Subcutaneous abdominal adipose tissue (tissue), 5 donors: ENCODE results near the gene EXD3.

ENCODE experiments used
- H3K27ac ChIP-seq: one replicate; pipeline ENCODE4 v1.7.0; 2013; ENCODE audit warnings: low read depth, mild to moderate bottlenecking, inconsistent platforms, low read length, moderate library complexity
- H3K27me3 ChIP-seq, 5 donors: one replicate each; pipeline ENCODE4 v1.7.0; 2013; ENCODE audit warnings: low read length in 5 of 5, inconsistent platforms in 1 of 5; ENCODE audit not compliant: control insufficient read depth in 5 of 5, insufficient read depth in 4 of 5
- H3K36me3 ChIP-seq, 5 donors: one replicate each; pipeline ENCODE4 v1.7.0; 2013; ENCODE audit warnings: low read length in 5 of 5; ENCODE audit not compliant: control insufficient read depth in 5 of 5, insufficient read depth in 5 of 5
- H3K4me1 ChIP-seq, 5 donors: one replicate each; pipeline ENCODE4 v1.7.0; 2013; ENCODE audit warnings: low read length in 5 of 5, mild to moderate bottlenecking in 3 of 5, moderate library complexity in 1 of 5; ENCODE audit not compliant: control insufficient read depth in 5 of 5, insufficient read depth in 5 of 5
- H3K4me3 ChIP-seq, 5 donors: one replicate each; pipeline ENCODE4 v1.7.0; 2013; ENCODE audit warnings: low read length in 5 of 5, low read depth in 1 of 5
- H3K9ac ChIP-seq, 5 donors: one replicate each; pipeline ENCODE4 v1.7.0; 2013; ENCODE audit warnings: low read length in 5 of 5, mild to moderate bottlenecking in 4 of 5, moderate library complexity in 3 of 5
- H3K9me3 ChIP-seq, 5 donors: one replicate each; pipeline ENCODE4 v1.7.0; 2013; ENCODE audit warnings: low read length in 5 of 5; ENCODE audit not compliant: control insufficient read depth in 5 of 5
- donor health status: healthy.
- donor health status: healthy.
- donor health status: healthy.
- donor health status: healthy.
- donor health status: healthy.

EXD3 gene

DNA sequence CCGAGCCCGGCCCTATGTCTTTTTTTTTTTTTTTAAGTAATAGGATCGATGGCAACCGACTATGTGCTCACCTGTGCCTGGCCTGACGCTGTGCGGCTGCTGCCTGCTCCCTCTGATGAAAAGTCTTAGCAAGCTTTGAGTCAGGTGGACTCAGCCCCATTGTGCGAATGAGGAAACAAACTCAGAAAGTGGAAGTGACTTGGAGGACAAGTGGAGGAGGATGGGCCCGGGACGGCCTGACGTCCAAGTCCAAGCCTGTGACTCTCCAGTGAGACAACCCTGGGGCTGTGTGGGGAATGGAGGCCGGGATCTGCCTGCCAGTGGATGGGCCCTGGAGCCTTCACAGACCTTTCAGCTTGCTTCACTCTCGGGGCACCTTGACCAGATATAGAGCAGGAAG is 57.9 kb downstream of the EXD3 start:
- Histone ChIP-seq H3K27ac (no peak overlapping the region), H3K4me1 (peaks cover 0 to 3% (median 0%) of the 10 kb centered on the region in 5 donors), H3K4me3 (no peak overlapping the region), H3K9me3 (peaks cover 0 to 5% (median 0%) of the 10 kb centered on the region in 5 donors), H3K9ac (no peak overlapping the region), H3K27me3 (peaks cover 0 to 2% (median 0%) of the 10 kb centered on the region in 5 donors), H3K36me3 (peaks cover 4 to 27% (median 9%) of the 10 kb centered on the region in 5 donors)

DNA sequence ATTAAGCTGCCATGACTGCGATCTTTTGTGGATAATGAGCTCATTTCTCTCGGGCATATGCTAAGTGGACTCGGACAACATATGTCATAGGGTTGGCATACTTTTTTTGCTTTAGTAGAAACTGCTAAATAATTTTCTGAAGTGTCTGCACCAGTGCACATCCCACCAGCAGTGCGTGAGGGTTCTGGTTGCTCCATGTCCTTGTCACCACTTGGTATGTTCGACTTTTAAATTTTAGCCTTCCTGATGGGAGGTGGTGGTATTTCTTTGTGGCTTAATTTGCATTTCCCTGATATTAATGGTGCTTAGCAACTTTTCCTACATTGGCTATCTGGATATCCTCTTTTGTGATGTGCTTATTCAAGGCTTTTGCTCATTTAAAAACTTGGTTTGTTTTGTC is 63.1 kb downstream of the EXD3 start:
- Histone ChIP-seq H3K27me3 (no peaks in the 10 kb centered on the region), H3K4me3 (no peak overlapping the region), H3K27ac (no peak overlapping the region), H3K36me3 (peaks cover 2 to 10% (median 4%) of the 10 kb centered on the region in 5 donors), H3K9me3 (peaks cover 0 to 33% (median 20%) of the 10 kb centered on the region in 5 donors), H3K4me1 (peaks cover 0 to 4% (median 0%) of the 10 kb centered on the region in 5 donors), H3K9ac (no peak overlapping the region)

DNA sequence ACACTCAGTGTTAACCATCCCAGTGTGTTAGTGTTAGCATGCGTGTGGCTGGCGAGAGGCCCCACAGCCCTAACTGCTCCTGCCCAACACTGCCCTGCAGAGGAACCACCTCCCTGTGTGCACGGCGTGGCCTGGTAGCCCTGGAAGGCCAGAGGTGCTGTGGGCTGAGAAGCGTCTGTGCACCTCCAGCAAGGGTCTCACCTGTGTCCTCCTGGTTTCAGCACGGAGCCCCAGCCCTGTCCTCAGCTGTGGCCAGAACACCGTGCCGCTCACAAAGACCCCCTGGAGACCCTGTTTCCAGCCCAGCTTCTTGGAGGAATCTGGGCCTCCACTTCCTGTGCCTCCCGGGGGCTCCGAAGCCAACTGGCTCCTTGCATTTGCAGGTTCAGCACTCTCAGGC is 64.8 kb downstream of the EXD3 start:
- Histone ChIP-seq H3K27ac (no peak overlapping the region), H3K9ac (no peak overlapping the region), H3K36me3 (peaks cover 0 to 10% (median 3%) of the 10 kb centered on the region in 5 donors), H3K27me3 (no peaks in the 10 kb centered on the region), H3K9me3 (peaks cover 0 to 28% (median 20%) of the 10 kb centered on the region in 5 donors), H3K4me1 (peaks cover 0 to 21% (median 8%) of the 10 kb centered on the region in 5 donors), H3K4me3 (no peak overlapping the region)

DNA sequence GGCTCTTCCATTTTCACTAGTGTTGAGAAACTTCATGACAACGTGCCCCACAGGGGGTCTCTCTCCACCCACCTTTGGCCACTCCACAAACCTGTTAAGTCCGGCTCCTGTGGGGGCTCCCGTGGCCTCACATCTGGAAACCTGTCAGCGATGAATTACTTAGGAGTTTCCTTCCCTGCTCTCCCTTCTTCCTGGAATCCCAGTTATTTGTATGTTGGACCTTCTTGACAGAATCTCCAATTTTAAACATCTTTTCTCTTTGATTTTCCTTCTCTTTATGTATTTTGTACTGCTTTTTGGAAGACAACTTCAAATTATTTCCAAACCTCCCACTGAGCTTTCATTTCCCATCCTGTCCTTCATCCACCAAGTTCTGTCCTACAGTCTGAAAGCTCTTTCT is 65.8 kb downstream of the EXD3 start:
- H3K4me3 ChIP-seq: no peak overlapping the region

DNA sequence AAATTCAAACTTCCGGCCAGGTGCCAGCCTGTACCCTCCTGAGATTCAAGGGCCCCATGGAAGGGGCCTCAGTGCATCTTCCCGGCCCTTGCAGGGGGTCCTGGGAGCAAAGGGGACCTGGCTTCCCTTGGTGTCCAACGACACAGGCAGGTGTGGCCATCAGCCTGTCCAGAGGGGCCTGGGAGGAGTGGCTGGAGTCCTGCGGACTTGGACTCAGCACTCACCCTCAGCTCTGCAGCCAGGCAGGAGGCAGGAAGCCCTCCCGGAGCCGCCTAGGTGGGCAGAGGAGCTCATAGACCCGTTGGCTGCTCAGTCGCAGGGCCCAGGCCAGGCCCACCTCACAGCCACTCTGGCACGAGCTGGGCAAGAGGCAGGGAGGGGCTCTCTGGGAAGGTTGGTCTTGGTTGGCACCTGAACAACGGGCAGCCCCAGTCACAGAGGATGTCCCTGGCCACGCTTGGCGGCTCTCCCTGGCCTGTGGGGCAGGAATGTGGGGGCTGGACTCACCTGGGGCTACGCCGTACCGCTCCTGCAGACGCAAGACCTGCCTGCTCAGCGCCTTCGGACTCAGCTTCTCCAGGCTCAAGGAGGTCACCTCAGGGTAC is 67.1 kb downstream of the EXD3 start:
- H3K9ac ChIP-seq: no peak overlapping the region
- no peaks in the 10 kb centered on the region for H3K27me3 ChIP-seq
- H3K4me1 ChIP-seq: peaks cover 0 to 36% (median 8%) of the 10 kb centered on the region in 5 donors
- H3K9me3 ChIP-seq: peaks cover 0 to 28% (median 20%) of the 10 kb centered on the region in 5 donors
- H3K36me3 ChIP-seq: peaks cover 0 to 16% (median 3%) of the 10 kb centered on the region in 5 donors
- no peak overlapping the region for H3K4me3 ChIP-seq
- no peak overlapping the region for H3K27ac ChIP-seq

More for the DNA sequence above, 65.8 kb downstream of the EXD3 start:
- Histone ChIP-seq H3K9ac (no peak overlapping the region), H3K9me3 (peaks cover 0 to 28% (median 20%) of the 10 kb centered on the region in 5 donors), H3K4me1 (peaks cover 0 to 31% (median 8%) of the 10 kb centered on the region in 5 donors), H3K27me3 (no peaks in the 10 kb centered on the region), H3K36me3 (peaks cover 0 to 10% (median 3%) of the 10 kb centered on the region in 5 donors), H3K27ac (no peak overlapping the region)

DNA sequence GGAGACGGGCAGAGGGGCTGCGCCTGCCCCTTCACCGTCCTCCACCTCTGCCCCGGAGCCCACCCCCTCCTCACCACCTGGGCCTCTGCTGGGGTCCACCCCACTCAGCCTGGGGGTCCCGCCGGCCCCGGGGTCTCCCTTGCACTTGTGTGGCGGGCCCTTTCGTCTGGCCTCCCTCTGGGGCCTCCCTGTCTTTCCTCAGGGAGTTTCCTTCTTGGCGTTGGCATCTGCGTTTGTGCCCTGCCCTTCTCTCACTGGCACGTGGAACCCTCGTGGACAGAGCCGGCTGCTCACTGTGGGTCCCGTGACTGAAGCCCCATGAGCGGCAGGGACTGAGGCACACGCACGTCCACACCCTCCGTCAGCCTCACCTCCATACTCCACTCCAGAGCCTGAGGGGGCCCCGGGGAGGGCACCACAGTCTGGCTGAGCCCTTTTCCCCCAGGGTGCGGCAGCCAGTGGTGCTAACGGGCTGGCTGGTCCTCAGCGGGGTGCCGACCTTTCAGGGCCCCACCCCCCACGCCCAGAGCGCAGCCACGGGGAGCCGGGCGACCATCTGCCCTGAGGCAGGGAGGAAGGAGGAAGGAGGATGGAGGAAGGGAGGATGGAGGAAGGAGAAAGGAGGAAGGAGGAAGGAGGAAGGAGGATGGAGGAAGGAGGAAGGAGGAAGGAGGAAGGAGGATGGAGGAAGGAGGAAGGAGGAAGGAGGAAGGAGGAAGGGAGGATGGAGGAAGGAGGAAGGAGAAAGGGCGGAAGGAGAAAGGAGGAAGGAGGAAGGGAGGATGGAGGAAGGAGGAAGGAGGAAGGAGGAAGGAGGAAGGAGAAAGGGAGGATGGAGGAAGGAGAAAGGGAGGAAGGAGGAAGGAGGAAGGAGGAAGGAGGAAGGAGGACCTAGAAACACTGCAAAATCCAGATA is 67.9 kb downstream of the EXD3 start:
- Histone ChIP-seq H3K36me3 (peaks cover 0 to 16% (median 3%) of the 10 kb centered on the region in 5 donors), H3K27ac (no peak overlapping the region), H3K9ac (no peak overlapping the region), H3K4me3 (no peak overlapping the region), H3K27me3 (no peaks in the 10 kb centered on the region), H3K4me1 (peaks cover 0 to 36% (median 8%) of the 10 kb centered on the region in 5 donors), H3K9me3 (peaks cover 0 to 28% (median 20%) of the 10 kb centered on the region in 5 donors)

DNA sequence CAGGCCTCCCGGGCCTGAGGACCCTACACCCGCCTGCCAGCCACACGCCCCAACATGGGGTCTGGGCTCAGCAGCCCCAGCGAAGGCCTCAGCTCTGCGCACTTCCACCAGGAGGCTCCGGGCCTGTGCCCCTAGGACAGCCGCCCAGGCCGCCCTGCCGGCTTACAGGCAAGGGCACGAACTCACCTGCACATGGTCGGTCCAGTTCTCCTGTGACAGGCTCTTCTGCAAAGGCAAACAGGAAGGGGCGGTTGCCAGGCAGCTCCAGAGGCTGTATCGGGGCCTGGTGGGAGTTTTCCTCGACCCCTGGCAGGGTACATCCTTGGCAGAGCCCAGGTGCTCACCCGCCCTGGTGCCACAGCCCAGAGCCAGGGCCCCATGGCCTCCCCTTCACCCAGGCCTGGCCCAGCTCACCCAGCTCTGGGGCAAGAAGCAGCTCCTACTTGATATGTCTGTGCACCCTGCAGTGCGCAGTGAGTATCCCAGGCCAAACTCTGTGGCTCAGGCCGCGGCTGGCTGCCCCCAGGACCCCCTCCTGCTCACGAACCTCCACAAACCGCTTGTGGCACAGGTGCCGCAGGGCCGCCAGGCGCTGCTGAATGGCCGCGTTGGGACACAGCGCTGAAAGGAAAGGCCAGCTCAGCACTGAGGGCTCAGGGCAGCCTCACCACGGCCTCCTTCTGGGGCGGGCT is 68.7 kb downstream of the EXD3 start:
- peaks cover 0 to 17% (median 3%) of the 10 kb centered on the region in 5 donors for H3K36me3 ChIP-seq
- no peak overlapping the region for H3K4me3 ChIP-seq
- peaks cover 0 to 28% (median 20%) of the 10 kb centered on the region in 5 donors for H3K9me3 ChIP-seq
- H3K9ac ChIP-seq: no peak overlapping the region
- H3K27ac ChIP-seq: peak overlapping the region; percentile 23
- H3K27me3 ChIP-seq: no peaks in the 10 kb centered on the region
- H3K4me1 ChIP-seq: peaks cover 0 to 36% (median 8%) of the 10 kb centered on the region in 5 donors

DNA sequence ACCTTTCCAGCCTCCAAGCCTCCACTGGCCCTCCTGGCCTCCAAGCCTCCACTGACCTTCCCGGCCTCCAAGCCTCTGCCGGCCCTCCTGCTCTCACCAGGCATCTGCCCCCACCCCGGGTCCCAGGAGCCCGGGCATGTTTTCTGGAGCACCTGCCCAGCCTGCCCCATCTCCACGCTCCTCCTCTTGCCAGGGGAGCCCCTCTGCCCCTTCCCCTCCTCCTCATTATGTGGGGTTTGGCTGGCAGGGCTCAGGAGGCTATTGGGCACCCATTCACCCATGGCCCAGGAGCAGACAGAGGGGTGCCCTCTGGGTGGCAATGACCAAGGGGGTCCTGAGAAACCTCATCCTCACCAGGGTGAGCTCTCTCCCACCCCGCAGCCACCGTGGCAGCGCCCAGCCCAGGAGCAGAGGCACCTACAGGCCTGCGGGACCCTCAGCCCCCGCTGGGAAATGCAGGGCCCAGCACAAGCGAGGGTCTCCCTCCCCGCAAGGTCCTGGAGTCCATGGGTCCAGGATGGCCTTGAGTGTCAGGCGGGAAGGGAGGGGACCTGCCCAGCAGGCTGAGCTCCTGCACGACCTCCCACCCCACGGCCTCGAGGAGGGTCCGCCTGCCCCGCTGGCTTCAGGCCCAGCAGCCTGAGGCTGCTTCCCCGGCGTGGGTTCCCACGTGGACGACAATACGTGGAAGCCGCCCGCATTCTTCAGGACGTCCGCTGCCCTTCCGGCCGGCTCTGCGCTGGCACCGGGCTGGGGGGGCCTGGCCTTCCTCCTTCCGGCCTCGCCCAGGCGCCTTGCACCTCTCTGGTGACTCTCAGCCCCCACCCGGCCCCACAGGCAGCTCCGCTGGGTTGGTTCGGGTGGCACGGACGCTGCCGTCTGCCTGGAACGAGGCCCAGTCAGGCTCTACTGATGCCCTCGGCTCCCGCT is 69.5 kb downstream of the EXD3 start:
- peaks cover 0 to 22% (median 9%) of the 10 kb centered on the region in 5 donors for H3K36me3 ChIP-seq
- H3K27me3 ChIP-seq: no peaks in the 10 kb centered on the region
- peaks cover 0 to 36% (median 8%) of the 10 kb centered on the region in 5 donors for H3K4me1 ChIP-seq
- H3K27ac ChIP-seq: peak overlapping the region; percentile 23
- H3K9me3 ChIP-seq: peaks cover 0 to 28% (median 20%) of the 10 kb centered on the region in 5 donors
- no peak overlapping the region for H3K4me3 ChIP-seq
- H3K9ac ChIP-seq: peak overlapping the region in 1 of 5 donors; percentile 20
